Measurements from ENCODE around the gene ENPP3. TPM values are rescaled to one million over a fixed set of nuclear protein-coding genes. Genes with fewer than 3 reads are reported as not detected.

The ENPP3 gene
- total and polyA plus RNA-seq, 2 experiments from 2014 or later = not detected

DNA sequence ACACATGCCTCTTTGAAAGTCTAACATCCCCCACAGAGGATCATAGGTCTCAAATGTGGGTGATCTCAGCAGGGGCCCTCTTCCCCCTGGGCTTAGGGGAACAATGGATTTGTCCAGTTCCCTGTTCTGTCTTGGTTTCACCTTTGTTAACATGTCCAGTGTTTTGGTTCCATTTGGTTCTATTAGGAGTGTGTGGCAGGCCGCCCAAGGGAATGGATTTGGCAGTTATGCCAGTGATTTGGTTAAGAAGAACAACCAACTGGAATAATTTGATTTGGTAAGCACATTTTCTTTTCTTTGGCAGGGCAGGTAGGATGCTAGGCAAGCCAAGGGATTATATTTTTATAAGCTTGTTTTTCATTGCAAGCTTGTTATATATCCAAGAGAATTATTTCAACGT, 142.2 kb downstream of the ENPP3 start:
- TF ChIP-seq STAT1 (IDR thresholded peaks at IDR 0.05; ENCODE audit: unreplicated experiment) (no peak), EZH2phosphoT487 (IDR thresholded peaks at IDR 0.05; ENCODE audit: unreplicated experiment) (no peak), REST (IDR thresholded peaks at IDR 0.05; ENCODE audit: unreplicated experiment) (no peak)
- TF ChIP-seq, protein P1, sequence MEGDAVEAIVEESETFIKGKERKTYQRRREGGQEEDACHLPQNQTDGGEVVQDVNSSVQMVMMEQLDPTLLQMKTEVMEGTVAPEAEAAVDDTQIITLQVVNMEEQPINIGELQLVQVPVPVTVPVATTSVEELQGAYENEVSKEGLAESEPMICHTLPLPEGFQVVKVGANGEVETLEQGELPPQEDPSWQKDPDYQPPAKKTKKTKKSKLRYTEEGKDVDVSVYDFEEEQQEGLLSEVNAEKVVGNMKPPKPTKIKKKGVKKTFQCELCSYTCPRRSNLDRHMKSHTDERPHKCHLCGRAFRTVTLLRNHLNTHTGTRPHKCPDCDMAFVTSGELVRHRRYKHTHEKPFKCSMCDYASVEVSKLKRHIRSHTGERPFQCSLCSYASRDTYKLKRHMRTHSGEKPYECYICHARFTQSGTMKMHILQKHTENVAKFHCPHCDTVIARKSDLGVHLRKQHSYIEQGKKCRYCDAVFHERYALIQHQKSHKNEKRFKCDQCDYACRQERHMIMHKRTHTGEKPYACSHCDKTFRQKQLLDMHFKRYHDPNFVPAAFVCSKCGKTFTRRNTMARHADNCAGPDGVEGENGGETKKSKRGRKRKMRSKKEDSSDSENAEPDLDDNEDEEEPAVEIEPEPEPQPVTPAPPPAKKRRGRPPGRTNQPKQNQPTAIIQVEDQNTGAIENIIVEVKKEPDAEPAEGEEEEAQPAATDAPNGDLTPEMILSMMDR (conservative IDR thresholded peaks at IDR 0.05; ENCODE audit: low read depth in 2 of 2) = no peak
- Histone ChIP-seq H3K27me3 (ENCODE audit: insufficient read depth) (no peaks in the 10 kb centered on the region), H3K4me2 (no peak overlapping the region), H3K79me2 (replicated peaks; ENCODE audit: insufficient read depth) (no peaks in the 10 kb centered on the region), H4K20me1 (replicated peaks; ENCODE audit: insufficient read depth) (no peaks in the 10 kb centered on the region), H3F3A (replicated peaks; ENCODE audit: low read depth) (no peaks in the 10 kb centered on the region), H3K4me1 (ENCODE audit: insufficient read depth) (no peaks in the 10 kb centered on the region), H2AFZ (no peak overlapping the region), H3K9me2 (ENCODE audit: insufficient read depth) (peaks cover 12% of the 10 kb centered on the region), H3K4me3 (no peak overlapping the region), H3K27ac (ENCODE audit: low read depth) (no peak overlapping the region), H3K36me3 (ENCODE audit: insufficient read depth) (no peaks in the 10 kb centered on the region)
- Mint-ChIP-seq H3K36me3 (ENCODE audit: low read depth) (no peaks in the 10 kb centered on the region), H3K27ac (no peak overlapping the region; the same call in 1 of the 2 replicates), H3K4me1 (peaks cover 5% of the 10 kb centered on the region; the same call in 1 of the 3 replicates), H3K27me3 (ENCODE audit: insufficient read depth, low read depth, poor library complexity) (peaks cover 4% of the 10 kb centered on the region), H3K9me3 (no peaks in the 10 kb centered on the region), H3K4me3 (no peak overlapping the region)
- ATAC-seq (no peak), DNase-seq (ENCODE audit: low spot score) (no peak)

DNA sequence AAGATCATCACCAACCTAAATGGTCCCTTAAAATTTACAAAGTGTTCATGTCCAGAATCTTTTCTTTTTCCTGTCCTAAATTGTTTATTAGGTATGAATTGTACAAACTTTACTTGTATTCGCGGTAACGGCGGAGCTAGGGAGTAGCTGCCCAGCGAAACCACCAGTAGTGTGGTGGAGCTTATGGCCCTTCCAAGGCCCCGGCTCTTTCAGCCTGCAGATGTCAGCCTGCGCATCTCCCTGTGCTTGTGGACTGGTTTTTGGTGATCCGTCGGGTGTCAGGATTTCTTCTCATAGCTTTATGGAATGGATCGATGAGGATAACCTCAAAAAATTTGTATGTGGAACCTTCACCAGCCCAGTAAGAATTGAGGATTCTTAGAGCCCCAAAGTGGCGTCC, 143.5 kb downstream of the ENPP3 start:
- Histone ChIP-seq H3K9me2 (ENCODE audit: insufficient read depth) (peaks cover 10% of the 10 kb centered on the region), H3K4me3 (no peak overlapping the region), H2AFZ (peak overlapping the region; percentile 76; the same call in 1 of the 2 replicates), H3K27me3 (ENCODE audit: insufficient read depth) (no peaks in the 10 kb centered on the region), H4K20me1 (replicated peaks; ENCODE audit: insufficient read depth) (no peaks in the 10 kb centered on the region), H3K27ac (ENCODE audit: low read depth) (no peak overlapping the region), H3K4me1 (ENCODE audit: insufficient read depth) (no peaks in the 10 kb centered on the region), H3F3A (replicated peaks; ENCODE audit: low read depth) (no peaks in the 10 kb centered on the region), H3K79me2 (replicated peaks; ENCODE audit: insufficient read depth) (no peaks in the 10 kb centered on the region), H3K36me3 (ENCODE audit: insufficient read depth) (no peaks in the 10 kb centered on the region), H3K4me2 (no peak overlapping the region)
- ATAC-seq (no peak; the same call in 2 of the 3 replicates), DNase-seq (ENCODE audit: low spot score) (peak; percentile 17)
- Mint-ChIP-seq H3K27me3 (ENCODE audit: insufficient read depth, low read depth, poor library complexity) (peaks cover 2% of the 10 kb centered on the region), H3K9me3 (no peaks in the 10 kb centered on the region), H3K36me3 (ENCODE audit: low read depth) (no peaks in the 10 kb centered on the region), H3K4me3 (no peak overlapping the region), H3K27ac (no peak overlapping the region), H3K4me1 (peaks cover 5% of the 10 kb centered on the region; the same call in 1 of the 3 replicates)
- TF ChIP-seq REST (IDR thresholded peaks at IDR 0.05; ENCODE audit: unreplicated experiment) (no peak), ZNF331 (CRISPR knock-in tag; IDR thresholded peaks at IDR 0.05; ENCODE audit: low read depth) (no peak)
- TF ChIP-seq, protein P1 (conservative IDR thresholded peaks at IDR 0.05; ENCODE audit: low read depth in 2 of 2) = 0 out of 4 replicates have a peak, but pooled peaks of 1 of the 2 experiments have one; percentile 22
